Caco-2 (cell line): ENCODE results near the gene STOX2. TPM values are rescaled to one million over a fixed set of nuclear protein-coding genes. Genes with fewer than 3 reads are reported as not detected.

Source experiments
- BruUV-seq: library from RNA; stranded (reverse); fragments of 400-500 nt; replicated peaks from 2 replicates; lab custom pipeline; 2021; lab: Mats Ljungman, UMichigan
- CTCF ChIA-PET: fragments of 300-600 bp; sonication (Branson Sonifier 250); formaldehyde crosslinking; loops from one replicate; lab custom pipeline; 2022; ENCODE audit warnings: antibody characterized with exemption; lab: Charles Lee
- POLR2A ChIA-PET: fragments of 300-600 bp; sonication (Branson Sonifier 250); formaldehyde crosslinking; loops from one replicate; lab custom pipeline; 2022; ENCODE audit warnings: antibody characterized with exemption; lab: Charles Lee
- DNase-seq, 2 experiments: peaks; one replicate each; pipeline versions ENCODE4 v3.0.0 to v3.0.0-alpha.2; 2020 to 2022
- H3K27me3 ChIP-seq: replicated peaks from 2 replicates; pipeline ENCODE4 v1.6.0; 2011; ENCODE audit warnings: low read length; ENCODE audit not compliant: control insufficient read depth, insufficient read depth
- H3K36me3 ChIP-seq: 2 replicates; pipeline ENCODE4 v1.5.1; 2011; ENCODE audit warnings: low read length; ENCODE audit not compliant: control insufficient read depth, insufficient read depth
- H3K4me1 ChIP-seq: fragments of 250-450 bp; sonication (Bioruptor Pico); 2 replicates; pipeline ENCODE4 v1.5.1; 2020; ENCODE audit warnings: mild to moderate bottlenecking
- H3K4me3 ChIP-seq: 2 replicates; pipeline ENCODE4 v1.5.1; 2011; ENCODE audit warnings: low read depth, mild to moderate bottlenecking, control low read depth, low read length
- H3K9me3 ChIP-seq: fragments of 250-450 bp; sonication (Bioruptor Pico); 2 replicates; pipeline ENCODE4 v1.5.1; 2020; ENCODE audit warnings: mild to moderate bottlenecking, moderate library complexity
- H3K27ac Mint-ChIP-seq: one replicate; pipeline ENCODE4 v1.8.0; 2022; ENCODE audit warnings: mixed read lengths; ENCODE audit not compliant: unreplicated experiment
- H3K27me3 Mint-ChIP-seq: one replicate; pipeline ENCODE4 v1.8.0; 2022; ENCODE audit warnings: mixed read lengths; ENCODE audit not compliant: insufficient read depth, unreplicated experiment
- H3K36me3 Mint-ChIP-seq: one replicate; pipeline ENCODE4 v1.8.0; 2022; ENCODE audit warnings: mild to moderate bottlenecking, mixed read lengths; ENCODE audit not compliant: insufficient read depth, unreplicated experiment
- H3K4me1 Mint-ChIP-seq: one replicate; pipeline ENCODE4 v1.8.0; 2022; ENCODE audit warnings: low read depth, mixed read lengths; ENCODE audit not compliant: unreplicated experiment
- H3K4me3 Mint-ChIP-seq: one replicate; pipeline ENCODE4 v1.8.0; 2022; ENCODE audit warnings: mild to moderate bottlenecking, moderate library complexity, mixed read lengths; ENCODE audit not compliant: unreplicated experiment
- H3K9me3 Mint-ChIP-seq: one replicate; pipeline ENCODE4 v1.8.0; 2022; ENCODE audit warnings: mixed read lengths; ENCODE audit not compliant: unreplicated experiment
- intact Hi-C: fragments of 100-400 bp; cut with micrococcal nuclease; formaldehyde crosslinking; loops from one replicate; pipeline ENCODE4 v1.10.0; 2022; ENCODE audit not compliant: unreplicated experiment
- total RNA-seq: library from RNA; stranded (reverse); gene quantifications from 2 replicates; pipeline ENCODE4 v1.2.3, GENCODE V29; 2022
- TF ChIP-seq, protein P1 (sequence below), 2 experiments: fragments of 200-600 bp in 1 of 2; IDR thresholded peaks; 1 replicate in 1 of 2; 2 replicates in 1 of 2; pipeline versions ENCODE4 v1.5.1 to v1.8.0; 2011 to 2022; ENCODE audit warnings: antibody characterized with exemption in 1 of 2, control low read depth in 1 of 2, inconsistent platforms in 1 of 2, low read depth in 1 of 2, low read length in 1 of 2, mild to moderate bottlenecking in 1 of 2, moderate library complexity in 1 of 2; ENCODE audit not compliant: insufficient read depth in 1 of 2, severe bottlenecking in 1 of 2, unreplicated experiment in 1 of 2

The STOX2 gene
- total RNA-seq, 1 experiment from 2014 or later: 1.8 TPM

DNA sequence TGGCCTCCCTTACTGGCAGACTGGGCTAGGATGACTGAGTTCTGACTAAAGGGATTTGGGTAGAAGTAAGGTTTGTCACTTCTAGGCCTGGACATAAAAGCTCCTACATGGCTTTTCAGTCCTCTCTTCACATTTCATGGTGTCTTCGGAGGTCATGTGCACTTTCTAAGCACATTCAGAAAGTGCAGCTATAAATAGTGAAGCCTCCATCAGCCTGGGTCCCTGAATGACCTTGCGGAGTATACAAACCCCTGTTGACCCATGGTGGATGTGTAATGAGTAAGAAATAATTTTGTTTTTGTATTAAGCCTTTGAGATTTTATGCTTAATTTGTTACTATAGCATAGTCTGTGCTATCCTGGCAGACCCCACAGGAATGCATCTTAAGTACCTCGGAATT, 154.0 kb downstream of the STOX2 start:
- no TSS peak for BruUV-seq
- H3K4me1 Mint-ChIP-seq: no peaks in the 10 kb centered on the region
- DNase-seq: no peak
- no peaks in the 10 kb centered on the region for H3K36me3 ChIP-seq
- H3K9me3 ChIP-seq: no peaks in the 10 kb centered on the region
- no peaks in the 10 kb centered on the region for H3K9me3 Mint-ChIP-seq
- CTCF ChIA-PET: no interaction called here
- H3K4me3 Mint-ChIP-seq: no peak overlapping the region
- no peaks in the 10 kb centered on the region for H3K36me3 Mint-ChIP-seq
- H3K27me3 Mint-ChIP-seq: no peaks in the 10 kb centered on the region
- no peaks in the 10 kb centered on the region for H3K27me3 ChIP-seq
- intact Hi-C loops: no loop called here
- POLR2A ChIA-PET: no interaction called here
- H3K27ac Mint-ChIP-seq: no peak overlapping the region
- TF ChIP-seq, protein P1, sequence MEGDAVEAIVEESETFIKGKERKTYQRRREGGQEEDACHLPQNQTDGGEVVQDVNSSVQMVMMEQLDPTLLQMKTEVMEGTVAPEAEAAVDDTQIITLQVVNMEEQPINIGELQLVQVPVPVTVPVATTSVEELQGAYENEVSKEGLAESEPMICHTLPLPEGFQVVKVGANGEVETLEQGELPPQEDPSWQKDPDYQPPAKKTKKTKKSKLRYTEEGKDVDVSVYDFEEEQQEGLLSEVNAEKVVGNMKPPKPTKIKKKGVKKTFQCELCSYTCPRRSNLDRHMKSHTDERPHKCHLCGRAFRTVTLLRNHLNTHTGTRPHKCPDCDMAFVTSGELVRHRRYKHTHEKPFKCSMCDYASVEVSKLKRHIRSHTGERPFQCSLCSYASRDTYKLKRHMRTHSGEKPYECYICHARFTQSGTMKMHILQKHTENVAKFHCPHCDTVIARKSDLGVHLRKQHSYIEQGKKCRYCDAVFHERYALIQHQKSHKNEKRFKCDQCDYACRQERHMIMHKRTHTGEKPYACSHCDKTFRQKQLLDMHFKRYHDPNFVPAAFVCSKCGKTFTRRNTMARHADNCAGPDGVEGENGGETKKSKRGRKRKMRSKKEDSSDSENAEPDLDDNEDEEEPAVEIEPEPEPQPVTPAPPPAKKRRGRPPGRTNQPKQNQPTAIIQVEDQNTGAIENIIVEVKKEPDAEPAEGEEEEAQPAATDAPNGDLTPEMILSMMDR (IDR thresholded peaks at IDR 0.05; ENCODE audit: insufficient read depth in 1 of 2, low read depth in 1 of 2, low read length in 1 of 2, severe bottlenecking in 1 of 2, unreplicated experiment in 1 of 2): no peak
- no peak overlapping the region for H3K4me3 ChIP-seq
- H3K4me1 ChIP-seq: no peaks in the 10 kb centered on the region

DNA sequence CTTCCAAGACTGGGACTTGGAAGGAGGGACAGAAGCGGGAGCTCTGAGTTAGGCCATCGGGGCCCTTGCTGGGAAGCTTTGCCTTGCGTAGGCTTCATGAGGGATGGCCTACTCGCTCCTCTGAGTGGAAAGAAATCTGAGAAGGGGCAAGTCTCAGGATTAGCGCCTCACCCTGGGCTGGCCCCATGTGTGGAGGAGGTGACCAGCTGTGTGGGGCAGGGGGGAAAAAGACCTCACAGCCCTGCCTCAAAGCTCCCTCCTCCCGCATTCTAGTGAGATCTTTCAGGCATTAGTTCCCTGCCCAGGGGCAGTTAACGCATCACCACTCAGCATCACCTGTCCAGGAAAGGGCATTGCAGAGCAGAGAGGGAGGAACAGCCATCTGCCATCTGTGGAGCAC, 156.5 kb downstream of the STOX2 start:
- intact Hi-C loops: no loop called here
- no peak overlapping the region for H3K4me3 Mint-ChIP-seq
- POLR2A ChIA-PET: no interaction called here

DNA sequence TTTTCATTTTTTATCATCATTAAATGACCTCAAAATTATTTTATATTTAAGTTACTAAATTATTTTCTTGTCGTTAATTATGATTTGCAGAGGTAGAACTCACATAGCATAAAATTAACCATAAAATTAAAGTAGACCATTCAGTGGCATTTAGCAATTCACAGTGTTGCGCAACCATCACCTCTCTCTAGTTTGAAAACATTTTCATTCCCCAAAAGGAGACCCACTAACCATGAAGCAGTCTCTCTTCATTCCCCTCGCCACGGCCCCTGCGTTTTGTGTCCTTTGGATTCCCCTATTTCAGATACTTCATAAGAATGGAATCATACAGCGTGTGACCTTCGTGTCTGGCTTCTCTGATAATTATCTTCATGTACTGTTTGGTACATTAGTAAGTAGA, 157.7 kb downstream of the STOX2 start:
- Mint-ChIP-seq H3K27me3 (no peaks in the 10 kb centered on the region), H3K4me3 (no peak overlapping the region), H3K9me3 (no peaks in the 10 kb centered on the region), H3K4me1 (peaks cover 7% of the 10 kb centered on the region), H3K27ac (no peak overlapping the region), H3K36me3 (no peaks in the 10 kb centered on the region)
- Histone ChIP-seq H3K9me3 (no peaks in the 10 kb centered on the region), H3K36me3 (no peaks in the 10 kb centered on the region), H3K4me3 (no peak overlapping the region), H3K27me3 (no peaks in the 10 kb centered on the region), H3K4me1 (peaks cover 6% of the 10 kb centered on the region; the same call in 1 of the 2 replicates)
- ChIA-PET POLR2A (no interaction called here), CTCF (no interaction called here)
- DNase-seq: no peak
- intact Hi-C loops: no loop called here
- no TSS peak for BruUV-seq
- TF ChIP-seq, protein P1 (IDR thresholded peaks at IDR 0.05; ENCODE audit: insufficient read depth in 1 of 2, low read depth in 1 of 2, low read length in 1 of 2, severe bottlenecking in 1 of 2, unreplicated experiment in 1 of 2): no peak

More for the DNA sequence above, 156.5 kb downstream of the STOX2 start:
- Mint-ChIP-seq H3K27ac (no peak overlapping the region), H3K9me3 (no peaks in the 10 kb centered on the region), H3K4me1 (peaks cover 7% of the 10 kb centered on the region), H3K36me3 (no peaks in the 10 kb centered on the region), H3K27me3 (no peaks in the 10 kb centered on the region)
- Histone ChIP-seq H3K9me3 (no peaks in the 10 kb centered on the region), H3K4me1 (peaks cover 6% of the 10 kb centered on the region; the same call in 1 of the 2 replicates), H3K36me3 (no peaks in the 10 kb centered on the region), H3K27me3 (no peaks in the 10 kb centered on the region), H3K4me3 (no peak overlapping the region)
- BruUV-seq: no TSS peak
- TF ChIP-seq, protein P1 (IDR thresholded peaks at IDR 0.05; ENCODE audit: insufficient read depth in 1 of 2, low read depth in 1 of 2, low read length in 1 of 2, severe bottlenecking in 1 of 2, unreplicated experiment in 1 of 2): no peak
- CTCF ChIA-PET: no interaction called here
- DNase-seq: no peak
